Activated effector memory CD4-positive, alpha-beta T cell treated with anti-CD3 and anti-CD28 coated beads, Interleukin-2, amount 50 U/mL, for 16 hours (primary cell): ENCODE measurements around the gene SNAPC2.
"Not testable (repeated sequence)": the region's sequence is repeated elsewhere in the genome, so short reads cannot be mapped to it uniquely, and the experiment has no call there.

ENCODE experiments used
- DNase-seq: peaks from one replicate; pipeline ENCODE4 v3.0.0-alpha.2; 2020

The SNAPC2 gene

DNA sequence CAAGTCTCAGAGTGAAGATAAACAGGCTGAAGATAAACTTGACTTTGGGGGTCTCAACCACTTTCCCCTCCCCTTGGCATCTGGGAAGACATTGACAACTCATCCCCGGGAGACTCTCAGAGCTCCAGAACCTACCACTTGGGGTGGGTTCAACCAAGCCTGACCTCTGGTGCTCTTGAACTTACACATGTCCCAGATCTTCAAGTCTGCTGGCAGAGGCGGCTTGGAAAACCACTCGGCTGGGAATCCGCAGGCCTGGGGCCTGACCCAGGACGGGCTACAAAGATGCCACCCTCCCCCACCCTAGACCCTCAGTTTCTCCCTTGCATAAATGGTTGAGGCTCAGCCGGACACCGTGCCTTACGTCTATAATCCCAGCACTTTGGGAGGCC is 31.3 kb upstream of the SNAPC2 start:
- no peak for DNase-seq

DNA sequence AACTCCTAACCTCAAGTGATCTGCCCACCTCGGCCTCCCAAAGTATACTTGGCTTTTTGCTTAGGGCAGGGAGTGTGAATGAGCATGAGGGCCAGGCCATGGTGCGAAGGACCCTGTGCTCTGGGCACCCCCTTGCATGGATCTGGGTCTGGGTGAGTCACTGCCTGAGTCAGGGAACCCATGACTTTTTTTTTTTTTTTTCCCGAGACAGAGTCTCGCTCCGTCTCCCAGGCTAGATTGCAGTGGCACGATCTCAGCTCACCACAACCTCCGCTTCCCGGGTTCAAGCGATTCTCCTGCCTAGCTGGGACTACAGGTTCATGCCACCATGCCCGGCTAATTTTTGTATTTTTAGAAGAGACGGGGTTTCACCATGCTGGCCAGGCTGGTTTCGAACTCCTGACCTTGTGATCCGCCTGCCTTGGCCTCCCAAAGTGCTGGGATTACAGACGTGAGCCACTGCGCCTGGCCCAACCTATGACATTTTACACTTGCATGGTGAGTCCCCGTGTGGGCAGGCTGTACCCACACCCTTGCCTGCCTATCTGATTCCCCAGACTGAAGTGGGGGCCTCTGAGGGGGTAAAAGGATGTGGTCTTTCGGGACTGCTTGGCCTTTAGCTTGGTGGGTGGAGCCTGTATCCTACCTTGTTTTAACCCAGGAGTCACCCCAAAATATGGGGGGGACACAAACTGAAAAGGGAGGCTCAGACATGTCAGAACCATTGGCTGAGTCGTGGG is 26.6 kb upstream of the SNAPC2 start:
- not testable (repeated sequence) for DNase-seq

DNA sequence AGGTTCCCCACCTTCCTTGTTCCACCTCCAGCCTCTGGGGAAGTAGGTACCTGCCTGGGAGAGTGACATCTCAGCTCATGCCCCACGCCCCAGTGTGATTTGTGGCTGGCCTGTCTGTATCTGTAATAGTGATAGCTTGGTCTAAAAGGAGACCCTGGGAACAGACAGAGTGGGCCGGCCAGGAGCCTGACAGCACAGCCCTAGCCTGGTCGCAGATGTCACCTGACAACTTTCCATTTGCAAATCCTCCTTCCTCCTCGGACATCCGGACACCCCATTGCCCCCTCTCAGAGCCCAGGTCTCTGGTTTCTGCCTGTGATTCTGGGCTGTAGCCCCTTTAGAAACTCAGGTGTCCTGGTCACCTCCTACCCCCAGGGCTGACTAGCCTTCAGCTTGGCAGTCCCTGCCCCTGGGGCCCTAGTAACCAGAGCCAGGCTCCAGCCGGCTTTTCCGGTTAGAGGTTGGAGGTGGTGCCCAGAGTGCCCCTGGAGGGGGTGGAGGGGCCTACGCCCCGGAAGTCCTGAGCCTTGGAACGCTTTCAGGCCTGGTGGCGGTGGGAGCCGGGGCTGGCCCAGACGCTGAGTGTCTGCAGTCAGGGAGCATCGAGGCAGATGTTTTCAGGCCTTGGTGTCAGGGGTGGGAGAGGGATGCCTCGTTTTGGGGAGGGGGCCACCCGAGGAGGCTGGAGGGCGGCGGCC is 25.4 kb upstream of the SNAPC2 start:
- no peak for DNase-seq

DNA sequence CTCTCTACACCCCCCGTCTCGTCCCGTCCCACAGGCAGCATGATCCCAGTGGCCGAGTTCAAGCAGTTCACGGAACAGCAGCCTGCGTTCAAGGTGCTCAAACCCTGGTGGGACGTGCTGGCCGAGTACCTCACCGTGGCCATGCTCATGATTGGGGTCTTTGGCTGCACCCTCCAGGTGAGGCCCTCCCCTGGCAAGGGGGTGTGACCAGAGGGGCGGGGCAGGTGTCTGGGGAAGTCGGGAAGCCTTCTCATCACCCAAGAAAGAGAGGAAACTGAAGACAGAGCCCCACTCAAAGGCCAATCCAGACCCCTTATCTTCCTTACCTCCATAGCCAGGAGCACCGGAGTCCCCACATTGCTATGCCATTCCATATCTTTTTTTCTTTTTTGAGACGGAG is 24.6 kb upstream of the SNAPC2 start:
- no peak for DNase-seq

DNA sequence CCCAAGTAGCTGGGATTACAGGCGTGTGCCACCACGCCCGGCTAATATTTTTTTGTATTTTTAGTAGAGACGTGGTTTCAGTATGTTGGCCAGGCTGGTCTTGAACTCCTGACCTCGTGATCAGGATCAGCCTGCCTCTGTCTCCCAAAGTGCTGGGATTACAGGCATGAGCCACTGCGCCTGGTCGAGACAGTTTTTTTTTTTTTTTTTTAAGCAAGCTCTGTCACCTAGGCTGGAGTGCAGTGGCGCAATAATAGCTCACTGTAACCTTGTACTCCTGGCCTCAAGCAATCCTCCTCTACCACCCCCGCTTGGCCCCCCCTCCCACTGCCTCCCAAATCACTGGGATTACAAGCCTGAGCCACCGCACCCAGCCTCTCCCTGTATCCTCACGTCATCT is 22.8 kb upstream of the SNAPC2 start:
- no peak for DNase-seq

DNA sequence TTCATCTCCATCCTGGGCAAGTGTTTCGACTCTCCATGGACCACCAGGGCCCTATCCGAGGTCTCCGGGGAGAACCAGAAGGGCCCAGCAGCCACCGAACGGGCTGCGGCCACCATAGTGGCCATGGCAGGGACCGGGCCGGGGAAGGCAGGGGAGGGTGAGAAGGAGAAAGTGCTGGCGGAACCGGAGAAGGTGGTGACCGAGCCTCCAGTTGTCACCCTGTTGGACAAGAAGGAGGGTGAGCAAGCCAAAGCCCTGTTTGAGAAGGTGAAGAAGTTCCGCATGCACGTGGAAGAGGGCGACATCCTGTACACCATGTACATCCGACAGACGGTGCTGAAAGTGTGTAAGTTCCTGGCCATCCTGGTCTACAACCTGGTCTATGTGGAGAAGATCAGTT is 21.2 kb upstream of the SNAPC2 start:
- no peak for DNase-seq

DNA sequence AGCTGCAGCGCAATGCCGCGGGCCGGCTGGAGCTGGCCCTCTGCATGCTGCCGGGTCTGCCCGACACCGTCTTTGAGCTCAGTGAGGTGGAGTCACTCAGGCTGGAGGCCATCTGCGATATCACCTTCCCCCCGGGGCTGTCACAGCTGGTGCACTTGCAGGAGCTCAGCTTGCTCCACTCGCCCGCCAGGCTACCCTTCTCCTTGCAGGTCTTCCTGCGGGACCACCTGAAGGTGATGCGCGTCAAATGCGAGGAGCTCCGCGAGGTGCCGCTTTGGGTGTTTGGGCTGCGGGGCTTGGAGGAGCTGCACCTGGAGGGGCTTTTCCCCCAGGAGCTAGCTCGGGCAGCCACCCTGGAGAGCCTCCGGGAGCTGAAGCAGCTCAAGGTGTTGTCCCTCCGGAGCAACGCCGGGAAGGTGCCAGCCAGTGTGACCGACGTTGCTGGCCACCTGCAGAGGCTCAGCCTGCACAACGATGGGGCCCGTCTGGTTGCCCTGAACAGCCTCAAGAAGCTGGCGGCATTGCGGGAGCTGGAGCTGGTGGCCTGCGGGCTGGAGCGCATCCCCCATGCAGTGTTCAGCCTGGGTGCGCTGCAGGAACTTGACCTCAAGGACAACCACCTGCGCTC is 20.3 kb upstream of the SNAPC2 start:
- no peak for DNase-seq

DNA sequence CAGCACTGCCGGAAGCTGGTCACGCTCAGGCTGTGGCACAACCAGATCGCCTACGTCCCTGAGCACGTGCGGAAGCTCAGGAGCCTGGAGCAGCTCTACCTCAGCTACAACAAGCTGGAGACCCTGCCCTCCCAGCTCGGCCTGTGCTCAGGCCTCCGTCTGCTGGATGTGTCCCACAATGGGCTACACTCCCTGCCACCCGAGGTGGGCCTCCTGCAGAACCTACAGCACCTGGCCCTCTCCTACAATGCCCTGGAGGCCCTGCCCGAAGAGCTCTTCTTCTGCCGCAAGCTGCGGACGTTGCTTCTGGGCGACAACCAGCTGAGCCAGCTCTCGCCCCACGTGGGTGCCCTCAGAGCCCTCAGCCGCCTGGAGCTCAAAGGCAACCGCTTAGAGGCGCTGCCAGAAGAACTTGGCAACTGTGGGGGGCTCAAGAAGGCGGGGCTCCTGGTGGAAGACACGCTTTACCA is 19.7 kb upstream of the SNAPC2 start:
- DNase-seq, result no peak

DNA sequence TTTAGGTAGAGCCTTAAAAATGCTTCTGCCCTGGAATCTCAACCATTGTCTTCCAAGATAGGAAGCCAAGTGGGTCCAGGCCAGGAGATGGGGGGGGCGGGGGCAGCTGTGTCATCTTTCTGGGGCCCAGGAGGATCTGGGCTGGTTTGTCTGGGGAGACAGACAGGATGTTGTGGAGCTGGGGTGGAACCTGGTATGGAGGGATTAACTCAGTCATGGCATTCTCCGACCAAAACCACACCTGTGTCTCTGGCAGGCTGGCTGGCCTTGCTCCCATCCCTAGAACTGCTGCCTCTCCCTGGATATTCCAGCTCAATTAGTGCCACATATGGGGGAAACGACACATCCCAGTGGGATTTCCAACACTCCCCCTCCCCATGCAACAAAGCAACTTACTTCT is 19.2 kb upstream of the SNAPC2 start:
- no peak for DNase-seq

DNA sequence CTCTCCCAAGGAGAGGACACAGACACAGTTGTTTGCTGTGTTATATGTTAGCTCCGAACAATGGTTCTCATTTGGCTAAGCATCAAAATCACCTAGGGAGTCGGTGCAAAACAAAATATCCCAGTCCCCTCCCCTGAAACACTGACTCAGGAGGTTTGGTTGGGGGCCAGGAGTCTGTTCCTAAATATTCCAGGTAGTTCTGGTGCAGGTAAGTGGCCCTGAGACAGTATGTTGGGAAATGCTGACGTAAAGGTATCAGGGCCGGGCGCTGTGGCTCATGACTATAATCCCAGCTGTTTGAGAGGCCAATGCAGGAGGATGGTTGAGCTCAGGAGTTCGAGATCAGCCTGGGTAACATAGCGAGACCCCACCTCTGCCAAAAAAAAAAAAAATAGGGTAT is 18.8 kb upstream of the SNAPC2 start:
- DNase-seq, result no peak

DNA sequence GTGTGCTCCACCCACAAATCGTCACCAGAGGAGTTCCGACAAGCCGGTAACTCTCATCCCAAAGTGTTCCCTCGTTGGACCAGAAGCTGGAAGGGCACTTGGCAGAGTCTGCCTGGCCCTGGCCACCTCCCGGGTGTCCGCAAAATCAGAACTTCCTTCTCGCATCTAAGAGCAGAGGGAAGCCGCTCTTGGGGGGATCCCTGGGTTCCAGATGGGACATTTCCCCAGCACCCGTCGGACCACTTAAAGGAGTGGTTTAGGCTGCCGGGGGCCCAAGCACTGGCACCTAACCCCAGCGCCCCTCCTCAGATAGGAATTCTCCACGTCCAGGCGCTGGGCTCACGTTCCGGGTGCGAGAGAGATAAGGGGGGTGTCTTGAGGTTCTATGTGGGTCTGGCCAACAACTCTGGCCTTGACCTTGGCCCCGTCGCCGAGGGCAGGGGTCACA is 17.3 kb upstream of the SNAPC2 start:
- no peak for DNase-seq

DNA sequence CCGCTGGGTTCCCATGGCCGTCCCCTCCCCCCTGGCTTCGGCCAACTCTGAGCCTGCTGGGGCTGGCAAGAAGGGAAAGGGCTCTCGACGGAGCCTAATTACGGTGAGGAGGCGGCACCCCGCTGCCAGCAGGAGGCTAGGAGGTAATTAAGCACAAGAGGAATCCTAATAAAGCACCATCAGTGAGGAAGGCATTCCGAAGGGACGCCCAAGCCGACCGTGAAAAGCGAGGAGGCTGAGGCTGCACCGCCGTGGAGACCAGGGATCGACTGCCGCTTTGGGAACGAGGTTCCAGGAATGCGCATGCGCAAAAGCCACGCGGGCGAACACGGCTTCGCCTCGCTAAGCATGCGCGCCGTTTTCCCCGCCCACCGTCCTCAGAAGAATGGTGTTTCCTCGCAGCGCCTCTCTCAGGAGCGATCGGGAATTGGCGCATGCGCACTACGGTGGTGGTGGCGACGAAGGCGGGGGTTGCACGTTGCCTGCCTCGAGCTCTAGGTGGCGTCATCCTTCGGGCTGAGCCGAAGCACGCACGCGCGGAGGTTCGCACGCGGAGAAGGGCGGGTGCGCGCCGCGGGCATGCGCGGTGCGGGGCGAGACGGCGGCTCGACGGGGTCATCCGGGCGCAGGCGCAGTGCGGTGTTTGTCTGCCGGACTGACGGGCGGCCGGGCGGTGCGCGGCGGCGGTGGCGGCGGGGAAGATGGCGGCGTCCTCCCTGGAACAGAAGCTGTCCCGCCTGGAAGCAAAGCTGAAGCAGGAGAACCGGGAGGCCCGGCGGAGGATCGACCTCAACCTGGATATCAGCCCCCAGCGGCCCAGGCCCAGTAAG is 16.7 kb upstream of the SNAPC2 start, which contains the start of gene MAP2K7:
Gene MAP2K7, plus strand, starts transcription at position 634 of the 830 bp plus-strand sequence. Its CDS starts 68 bp downstream, at position 702.
- peak; percentile 100 for DNase-seq

DNA sequence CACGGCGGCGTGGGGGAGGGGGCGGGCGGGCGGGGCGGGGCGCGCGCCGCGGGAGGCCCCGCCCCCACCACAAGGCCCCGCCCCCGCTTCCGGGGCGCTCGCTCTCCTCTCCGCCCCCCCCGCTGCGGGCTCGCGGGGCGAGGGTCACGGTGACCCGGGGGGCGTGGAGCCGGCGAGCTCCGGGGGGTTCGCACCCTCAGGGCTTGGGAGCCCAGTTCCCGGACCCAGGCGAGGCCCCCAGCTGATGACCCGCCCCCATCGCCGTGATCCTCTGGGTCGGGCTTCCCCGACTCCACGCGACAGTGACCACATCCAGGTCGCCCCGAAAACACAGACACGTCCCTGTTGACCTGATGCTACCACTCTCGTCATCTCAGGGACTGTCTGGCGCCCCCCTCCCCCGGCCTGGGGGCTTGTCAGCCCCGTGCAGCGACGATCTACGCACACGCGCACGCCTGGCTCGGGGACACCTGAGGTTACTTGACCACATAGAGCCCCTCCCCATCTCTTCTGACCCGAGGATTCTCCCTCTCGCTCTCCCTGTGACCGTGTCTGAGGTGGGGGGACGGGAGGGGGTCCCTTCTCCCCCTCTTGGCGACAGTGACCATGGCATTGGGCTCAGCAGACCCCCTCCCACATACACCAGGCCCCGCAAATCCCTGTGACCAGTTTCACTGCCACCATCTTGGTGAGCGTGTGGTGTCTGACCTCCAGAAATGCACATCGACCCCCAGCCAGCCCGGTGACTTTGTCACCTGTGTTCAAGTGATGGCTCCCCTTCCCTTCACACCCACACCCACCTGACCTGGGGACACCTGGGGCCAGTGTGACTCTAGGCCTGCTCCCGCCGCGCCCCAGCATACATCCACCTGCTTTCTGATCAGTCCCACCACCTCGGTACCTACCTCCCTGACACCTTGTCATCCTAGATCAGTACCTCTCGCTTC is 15.8 kb upstream of the SNAPC2 start:
- no peak for DNase-seq

DNA sequence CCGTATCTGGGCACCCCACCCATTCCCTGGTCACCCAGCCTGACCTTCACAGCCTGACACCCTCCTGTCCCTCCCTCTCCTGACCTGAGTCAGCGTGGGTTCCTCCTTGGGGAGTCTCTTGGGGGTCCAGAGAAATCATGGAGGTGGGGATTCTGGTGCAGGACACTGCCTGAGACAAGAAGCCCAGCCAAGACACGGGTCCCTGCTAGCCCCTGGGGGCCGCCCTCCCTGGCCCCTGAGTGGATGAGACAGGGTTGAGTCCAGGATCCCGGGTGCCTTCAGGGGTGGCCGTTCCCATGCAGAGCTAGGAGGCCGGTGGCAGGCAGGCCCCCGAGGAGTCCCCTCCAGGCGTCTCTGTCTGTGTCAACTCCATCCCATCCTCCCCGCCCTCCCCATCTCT is 14.9 kb upstream of the SNAPC2 start:
- DNase-seq, result no peak

DNA sequence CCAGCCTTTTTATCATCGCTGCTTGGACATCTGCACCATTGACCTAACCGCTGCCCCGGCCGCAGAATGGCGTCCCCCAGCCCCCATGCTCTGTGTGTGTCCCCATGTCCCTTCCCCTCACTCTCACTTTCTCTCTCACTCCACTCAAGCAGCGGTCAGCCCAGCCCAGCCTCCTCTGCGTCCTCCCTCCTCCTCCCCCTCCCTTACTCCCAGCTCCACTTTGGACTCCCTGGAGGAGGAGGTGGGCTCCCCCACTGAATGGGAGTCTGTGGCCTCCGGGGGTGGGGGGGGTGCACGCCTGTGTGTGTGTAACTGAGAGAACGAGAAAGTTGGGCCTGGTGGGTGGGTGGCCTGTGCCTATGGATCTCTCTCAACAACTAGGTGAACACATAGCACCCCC is 14.3 kb upstream of the SNAPC2 start:
- no peak for DNase-seq

DNA sequence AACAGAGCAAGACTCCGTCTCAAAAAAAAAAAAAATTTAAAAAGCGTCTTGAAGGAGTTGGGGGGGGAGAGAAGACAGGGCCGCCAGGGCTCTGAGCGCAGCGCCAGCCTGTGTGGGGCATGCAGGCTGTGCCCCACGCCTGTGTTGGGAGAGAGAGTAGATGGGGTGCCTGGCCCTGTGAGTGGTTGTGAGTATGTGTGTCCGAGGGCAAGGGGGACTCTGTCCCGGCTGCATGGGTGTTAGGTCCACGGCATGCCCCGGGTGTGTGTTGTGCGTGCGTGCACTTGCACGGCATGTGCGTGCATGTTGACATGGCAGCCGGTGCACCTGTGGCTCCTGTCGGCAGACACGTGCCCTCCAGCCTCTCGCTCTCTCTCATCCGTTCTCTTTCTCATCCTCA is 13.0 kb upstream of the SNAPC2 start:
- no peak for DNase-seq

DNA sequence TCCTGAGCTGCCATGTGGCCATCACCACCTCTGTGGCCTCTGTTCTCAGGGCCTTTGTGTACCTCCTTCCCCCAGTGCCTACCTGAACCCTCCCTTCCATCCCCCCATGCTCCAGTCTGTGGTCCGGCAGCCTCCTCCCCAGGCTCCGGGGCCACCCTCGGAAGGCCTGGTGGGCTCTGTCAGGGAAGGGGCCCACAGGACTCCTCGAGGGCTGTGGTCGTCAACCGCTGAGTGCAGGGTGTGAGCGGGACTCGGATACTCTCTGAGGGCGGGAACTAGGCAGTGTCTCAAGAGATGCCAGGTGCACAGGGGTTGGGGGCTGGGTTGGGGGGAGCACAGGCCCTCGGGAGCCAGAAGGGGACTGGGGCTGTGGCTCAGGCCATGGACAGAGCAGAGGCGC is 12.6 kb upstream of the SNAPC2 start:
- no peak for DNase-seq

DNA sequence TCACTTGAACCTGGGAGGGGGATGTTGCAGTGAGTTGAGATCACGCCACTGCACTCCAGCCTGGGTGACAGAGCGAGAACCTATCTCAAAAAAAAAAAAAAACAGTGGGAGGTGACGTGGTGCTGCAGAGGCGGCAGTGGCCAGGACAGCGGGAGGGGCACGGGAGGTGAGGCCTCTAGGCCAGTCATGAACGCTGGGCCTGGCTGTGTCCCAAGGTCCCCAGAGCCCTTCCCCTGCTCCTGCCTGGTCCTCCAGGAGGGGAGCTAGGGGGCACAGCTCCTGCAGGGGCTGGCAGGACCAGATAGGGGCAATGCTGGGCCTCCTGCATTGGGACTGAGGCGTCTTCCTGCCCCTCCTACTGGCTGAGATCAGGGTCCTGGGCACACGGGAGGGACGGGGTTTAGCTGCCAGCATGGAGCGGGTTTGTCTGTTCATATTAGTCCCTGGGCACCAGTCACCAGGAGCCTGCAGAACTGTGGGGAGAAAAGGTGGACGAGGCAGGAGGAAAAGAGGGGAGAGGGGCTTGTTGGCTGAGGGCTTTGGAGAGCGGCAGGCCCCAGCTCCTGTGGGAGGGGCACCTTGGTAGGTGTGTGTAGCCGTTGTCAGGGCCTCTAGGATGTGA is 11.9 kb upstream of the SNAPC2 start:
- no peak for DNase-seq

DNA sequence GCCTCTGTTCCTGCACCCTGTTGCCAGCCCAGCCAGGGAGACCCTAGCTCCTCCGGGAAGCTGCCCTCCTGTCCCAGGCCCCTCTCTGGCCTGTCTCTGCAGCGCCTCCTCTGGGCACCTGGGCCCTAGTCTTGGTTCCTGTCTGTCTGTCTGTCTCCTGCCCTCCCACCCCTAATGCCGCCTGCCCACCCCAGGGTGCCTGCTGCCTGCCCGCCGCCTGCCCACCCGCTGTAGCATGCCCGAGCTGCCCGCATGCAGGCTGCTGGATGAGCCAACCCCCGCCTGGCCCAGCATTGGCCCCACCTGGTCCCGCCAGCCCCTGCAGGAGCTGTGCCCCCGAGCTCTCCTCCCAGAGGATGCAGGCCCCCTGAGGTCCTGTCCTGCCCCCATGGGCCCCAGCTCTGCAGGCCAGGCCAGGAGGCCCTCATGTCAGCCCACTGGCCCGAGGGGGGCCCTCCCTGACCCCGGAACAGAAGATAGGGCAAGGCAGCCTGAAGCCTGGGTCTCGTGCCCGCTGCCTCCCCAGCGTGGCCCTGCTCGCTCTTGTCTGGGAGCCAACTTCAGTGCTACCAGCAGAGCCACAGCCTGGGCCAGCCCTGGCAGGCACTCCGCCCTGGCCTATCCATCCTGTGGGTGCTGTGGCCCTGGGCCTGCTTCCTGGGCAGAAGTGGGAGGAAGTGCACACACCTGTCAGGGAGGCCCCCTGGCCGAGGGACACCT is 11.2 kb upstream of the SNAPC2 start:
- DNase-seq, result no peak

DNA sequence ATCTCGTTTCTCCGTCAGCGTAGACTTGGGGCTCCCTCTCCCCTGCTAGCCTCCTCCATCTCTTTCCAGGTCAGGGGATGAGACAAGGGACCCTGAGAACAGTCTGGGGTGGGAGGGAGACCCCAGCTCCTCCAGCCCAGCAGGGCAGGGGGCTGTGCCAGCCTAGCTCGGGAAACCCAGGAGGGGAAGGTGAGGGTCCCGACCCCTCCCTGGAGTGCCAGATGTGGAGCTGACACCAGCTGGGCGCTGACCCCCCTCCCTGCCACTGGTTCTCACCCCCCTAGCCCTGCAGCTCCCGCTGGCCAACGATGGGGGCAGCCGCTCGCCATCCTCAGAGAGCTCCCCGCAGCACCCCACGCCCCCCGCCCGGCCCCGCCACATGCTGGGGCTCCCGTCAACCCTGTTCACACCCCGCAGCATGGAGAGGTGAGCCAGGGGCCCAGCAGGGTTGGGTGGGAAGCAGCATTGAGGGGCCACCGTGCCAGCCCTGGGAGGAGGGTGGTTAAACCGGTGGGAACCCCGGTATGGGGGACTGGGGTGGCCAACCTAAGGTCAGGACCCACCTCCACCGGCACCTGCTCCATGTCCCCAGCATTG is 10.6 kb upstream of the SNAPC2 start:
- DNase-seq, result no peak
